NCI-H2196 treated with DMSO at 0.1 percent for 48 hours (cell line): Measurements from ENCODE around the gene GSTA1.
"Not testable (repeated sequence)": the region's sequence is repeated elsewhere in the genome, so short reads cannot be mapped to it uniquely, and the experiment has no call there.

Source experiments
- DNase-seq: peaks from one replicate; lab custom pipeline; 2025; ENCODE audit not compliant: unreplicated experiment; lab: John Stamatoyannopoulos, UW

Gene GSTA1

DNA sequence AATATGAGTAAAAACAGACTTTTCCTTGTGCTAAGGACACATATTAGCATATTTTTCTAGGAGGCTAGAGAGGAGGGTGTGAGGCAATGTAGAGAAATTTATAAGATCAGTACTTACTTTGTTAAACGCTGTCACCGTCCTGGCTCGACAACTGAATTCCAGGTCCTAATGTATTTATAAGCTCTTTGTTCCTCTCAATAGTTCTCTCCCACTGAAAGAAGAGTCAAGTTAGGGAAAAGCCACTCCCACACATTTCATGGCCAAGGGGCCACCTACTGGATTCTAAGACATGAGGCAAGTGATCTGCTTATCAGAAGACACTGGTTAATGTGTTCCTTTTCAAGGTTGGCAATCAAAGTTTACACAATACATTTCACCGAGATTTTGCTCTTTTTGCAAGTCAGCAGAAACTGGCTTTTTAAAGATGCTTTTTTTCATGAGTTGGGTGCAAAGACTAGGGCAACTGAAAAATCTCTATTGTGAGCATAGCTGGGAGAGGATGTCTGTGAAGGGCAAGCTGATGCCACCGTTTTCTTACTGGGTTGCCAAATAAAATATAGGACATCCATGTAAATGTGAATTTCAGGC is at the start of gene GSTA1:
Gene GSTA1, minus strand, starts transcription at position 149 of the 588 bp plus-strand sequence. CDS start 4,549 bp downstream, outside the sequence.
- DNase-seq, result not testable (repeated sequence)

DNA sequence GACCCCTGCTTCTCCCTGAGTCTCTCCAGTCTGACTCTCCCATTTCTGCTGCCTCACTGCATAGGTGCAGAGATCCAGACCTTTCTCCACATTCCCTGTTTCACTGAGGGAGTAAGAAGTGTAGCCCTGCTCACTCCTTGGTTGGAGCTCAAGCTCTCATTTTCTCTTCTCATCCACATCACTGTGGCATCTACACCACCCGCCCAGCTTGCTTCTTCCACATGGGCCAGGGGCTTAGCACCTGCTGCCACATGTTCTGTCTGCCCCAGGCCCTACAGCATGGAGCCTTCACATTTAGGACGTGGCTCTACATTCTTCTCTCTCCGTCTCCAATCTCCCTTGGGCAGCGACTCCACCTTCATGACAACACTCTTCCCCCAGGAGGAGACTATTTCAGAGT is 45.5 kb upstream of the GSTA1 start:
- no peak for DNase-seq

DNA sequence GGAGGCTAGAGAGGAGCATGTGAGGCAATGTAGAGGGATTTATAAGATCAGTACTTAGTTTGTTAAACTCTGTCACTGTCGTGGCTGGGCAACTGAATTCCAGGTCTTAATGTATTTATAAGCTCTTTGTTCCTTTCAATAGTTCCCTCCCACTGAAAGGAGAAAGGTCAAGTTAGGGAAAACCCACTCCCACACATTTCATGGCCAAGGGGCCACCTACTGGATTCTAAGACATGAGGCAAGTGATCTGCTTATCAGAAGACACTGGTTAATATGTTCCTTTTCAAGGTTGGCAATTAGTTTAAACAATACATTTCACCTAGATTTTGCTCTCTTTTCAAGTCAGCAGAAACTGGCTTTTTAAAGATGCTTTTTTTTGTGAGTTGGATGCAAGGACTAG is 42.4 kb upstream of the GSTA1 start:
- DNase-seq, result no peak

DNA sequence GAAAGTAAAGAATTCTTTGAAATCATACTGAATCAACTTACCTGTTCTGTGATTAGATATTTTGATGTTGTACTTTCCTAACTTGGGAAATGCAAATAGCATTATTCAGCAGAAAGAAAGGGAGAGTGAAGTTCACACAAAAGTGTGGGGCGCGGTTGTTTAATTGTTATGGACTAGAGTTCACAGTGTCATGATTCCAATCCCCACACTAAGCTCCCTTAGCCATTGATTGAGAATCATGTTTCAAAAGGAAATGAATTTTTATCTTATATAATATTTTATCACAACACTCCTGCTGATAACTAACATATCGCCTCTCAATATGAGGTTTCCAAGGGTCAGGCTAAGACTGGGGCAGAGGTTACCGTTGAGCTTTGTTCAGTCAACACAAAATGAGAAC is 40.0 kb upstream of the GSTA1 start:
- DNase-seq, result no peak

DNA sequence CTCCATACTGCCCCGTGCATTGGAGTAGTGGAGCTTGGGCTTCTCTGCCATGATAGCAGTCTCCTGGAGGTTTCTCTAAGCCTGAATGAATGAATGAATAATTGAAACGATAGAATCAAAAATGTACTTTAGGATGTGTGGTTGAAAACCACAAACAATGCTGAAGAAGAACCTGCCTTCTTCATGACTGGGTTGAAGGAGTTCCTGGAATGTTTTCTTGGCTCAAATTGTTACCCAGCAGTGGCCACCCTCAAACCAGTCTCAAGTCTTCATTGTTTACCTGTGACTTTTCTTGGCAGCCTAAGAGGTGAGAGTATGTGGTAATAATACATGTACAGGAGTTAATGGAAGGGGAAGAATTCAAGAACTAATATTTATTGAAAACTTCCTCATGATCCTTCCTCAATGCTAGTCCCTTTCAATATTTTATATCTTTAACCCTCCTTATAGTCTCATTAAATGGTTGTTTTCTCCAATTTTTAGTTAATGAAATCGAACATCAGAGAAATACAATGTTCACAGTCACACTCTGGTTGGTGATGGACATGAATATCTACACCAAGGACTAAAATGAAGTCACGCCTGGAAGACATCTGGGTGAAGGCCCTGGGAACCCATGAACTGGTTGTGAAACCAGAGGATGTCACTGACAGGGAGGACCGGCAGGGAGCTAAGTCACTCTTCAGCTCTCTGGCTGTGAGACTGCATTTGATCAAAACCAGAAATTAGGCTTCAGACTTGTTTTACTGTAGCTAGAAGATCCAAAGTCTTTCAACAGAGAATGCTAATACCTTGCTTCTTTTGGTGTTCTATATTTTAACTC is 37.4 kb upstream of the GSTA1 start, which contains the start of gene GSTA5:
Gene GSTA5, minus strand, starts transcription at position 51 of the 823 bp plus-strand sequence.
- DNase-seq, result no peak

DNA sequence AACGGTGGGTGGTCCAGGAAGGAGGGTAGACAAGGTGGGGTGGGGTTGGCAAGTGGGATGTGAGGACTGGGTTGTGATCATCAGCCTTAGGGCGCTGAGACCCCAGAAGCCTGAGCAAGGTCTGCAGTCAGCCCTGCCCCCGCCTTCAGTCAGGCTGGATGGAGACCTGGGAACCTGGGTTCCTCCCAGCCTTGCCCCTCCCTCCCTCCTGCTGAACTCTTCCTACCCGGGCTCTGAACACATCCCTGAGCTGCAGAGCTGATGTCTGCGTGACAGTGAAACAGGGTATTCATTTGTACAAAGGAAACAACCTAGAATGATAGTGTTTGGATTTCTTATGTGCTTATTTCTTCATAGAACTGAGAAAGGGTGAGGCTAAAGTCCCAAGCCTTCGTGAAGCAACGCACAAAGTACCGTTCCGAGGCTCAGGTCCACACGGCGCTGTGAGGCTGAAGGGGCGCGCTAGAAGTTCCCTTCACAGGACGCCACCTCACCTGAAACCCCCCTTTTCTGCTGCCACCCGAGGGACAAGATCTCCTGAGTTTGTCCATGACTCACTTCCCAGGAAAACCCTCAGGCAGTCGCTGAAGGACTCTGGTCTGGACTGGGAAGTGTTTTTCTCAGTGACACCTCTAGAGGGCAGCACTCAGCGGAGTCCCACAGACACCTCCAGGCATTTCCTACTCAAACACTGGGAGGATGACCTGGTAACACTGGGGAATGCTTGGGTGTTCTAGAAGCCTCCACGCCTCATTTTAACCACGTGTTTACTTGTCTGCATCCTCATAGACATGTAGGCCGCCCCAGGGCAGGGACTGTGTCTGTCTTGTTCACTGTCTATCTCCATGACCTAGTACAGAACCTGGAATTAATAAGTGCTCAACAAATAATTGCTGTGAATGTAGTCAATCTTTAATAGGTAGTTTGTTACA is 35.8 kb upstream of the GSTA1 start:
- DNase-seq, result peak; percentile 4

DNA sequence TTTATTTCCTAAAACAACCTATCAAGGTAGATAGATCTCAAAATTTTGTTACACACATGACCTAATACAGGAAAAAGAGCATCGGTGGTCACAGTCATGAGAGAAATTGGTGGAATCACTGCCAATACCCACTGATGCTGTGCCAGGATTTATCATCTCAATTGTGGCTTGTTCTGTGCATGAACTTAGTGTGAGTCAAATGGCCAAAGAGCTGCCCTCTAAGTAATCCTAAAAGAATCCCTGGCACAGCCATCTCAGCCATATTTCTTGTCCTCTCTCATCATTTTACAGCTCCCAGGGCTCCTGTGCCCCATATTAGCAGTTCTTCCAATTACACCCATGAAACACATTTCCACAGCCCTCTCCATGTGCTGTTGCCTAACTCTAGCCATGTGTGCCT is 30.9 kb upstream of the GSTA1 start:
- no peak for DNase-seq

DNA sequence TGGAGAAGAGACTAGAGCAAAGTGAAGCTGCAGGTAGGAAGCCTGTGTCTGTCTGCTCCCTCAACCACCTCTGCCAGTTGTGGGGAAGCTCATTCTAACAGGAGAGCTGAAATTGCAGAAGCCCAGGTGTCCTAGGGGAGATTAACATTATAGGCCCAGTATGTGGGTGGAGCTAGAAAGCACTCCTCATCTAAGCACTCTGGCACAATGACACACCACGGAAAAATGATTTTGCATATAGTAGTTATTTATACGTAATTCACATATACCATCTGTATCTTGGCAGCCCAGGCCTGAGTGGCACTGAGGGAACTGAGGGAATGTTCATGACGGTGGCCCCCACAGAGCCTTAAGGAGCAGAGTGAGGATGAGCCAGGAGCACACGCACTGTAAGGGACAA is 27.3 kb upstream of the GSTA1 start:
- DNase-seq, result not testable (repeated sequence)

DNA sequence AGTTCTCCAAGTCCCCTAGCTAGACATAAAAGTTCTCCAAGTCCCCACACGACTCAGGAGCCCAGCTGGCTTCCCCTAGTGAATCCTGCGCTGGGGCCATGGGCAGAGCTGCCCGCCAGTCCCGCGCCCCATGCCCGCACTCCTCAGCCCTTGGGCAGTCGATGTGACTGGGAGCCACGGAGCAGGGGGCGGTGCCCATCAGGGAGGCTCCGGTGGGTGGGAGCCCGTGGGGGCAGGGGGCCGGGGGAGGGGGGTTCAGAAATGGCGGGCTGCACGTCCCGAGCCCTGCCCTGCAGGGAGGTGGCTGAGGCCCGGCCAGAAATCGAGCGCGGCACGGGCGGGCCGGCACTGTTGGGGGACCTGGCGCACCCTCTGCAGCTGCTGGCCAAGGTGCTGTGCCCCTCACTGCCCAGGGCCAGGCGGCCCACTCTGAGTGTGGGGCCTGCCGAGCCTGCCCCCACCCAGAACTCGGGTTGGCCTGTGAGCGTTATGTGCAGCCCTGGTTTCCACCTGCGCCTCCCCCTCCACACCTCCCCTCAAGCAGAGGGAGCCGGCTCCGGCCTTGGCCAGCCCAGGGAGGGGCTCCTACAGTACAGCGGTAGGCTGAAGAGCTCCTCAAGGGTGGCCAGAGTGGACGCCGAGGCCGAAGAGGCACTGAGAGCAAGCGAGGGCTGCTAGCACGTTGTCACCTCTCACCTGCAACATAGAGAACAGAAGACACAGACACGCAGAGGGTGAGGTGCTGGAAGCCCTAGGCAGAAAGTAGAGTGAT is 25.6 kb upstream of the GSTA1 start:
- no peak for DNase-seq

DNA sequence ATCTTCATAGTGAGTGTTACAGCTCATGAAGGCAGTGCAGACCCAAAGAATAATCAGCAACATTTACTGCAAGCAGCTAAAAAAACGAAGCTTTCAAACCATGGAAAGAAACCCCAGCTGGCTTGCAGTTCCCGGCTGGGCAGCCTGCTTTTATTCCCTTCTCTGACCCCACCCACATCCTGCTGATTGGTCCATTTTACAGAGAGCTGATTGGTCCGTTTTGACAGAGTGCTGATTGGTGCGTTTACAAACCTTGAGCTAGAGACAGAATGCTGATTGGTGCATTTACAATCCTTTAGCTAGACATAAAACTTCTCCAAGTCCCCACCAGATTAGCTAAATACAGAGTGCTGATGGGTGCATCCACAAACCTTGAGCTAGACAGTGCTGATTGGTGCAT is 25.0 kb upstream of the GSTA1 start:
- DNase-seq, result not testable (repeated sequence)

DNA sequence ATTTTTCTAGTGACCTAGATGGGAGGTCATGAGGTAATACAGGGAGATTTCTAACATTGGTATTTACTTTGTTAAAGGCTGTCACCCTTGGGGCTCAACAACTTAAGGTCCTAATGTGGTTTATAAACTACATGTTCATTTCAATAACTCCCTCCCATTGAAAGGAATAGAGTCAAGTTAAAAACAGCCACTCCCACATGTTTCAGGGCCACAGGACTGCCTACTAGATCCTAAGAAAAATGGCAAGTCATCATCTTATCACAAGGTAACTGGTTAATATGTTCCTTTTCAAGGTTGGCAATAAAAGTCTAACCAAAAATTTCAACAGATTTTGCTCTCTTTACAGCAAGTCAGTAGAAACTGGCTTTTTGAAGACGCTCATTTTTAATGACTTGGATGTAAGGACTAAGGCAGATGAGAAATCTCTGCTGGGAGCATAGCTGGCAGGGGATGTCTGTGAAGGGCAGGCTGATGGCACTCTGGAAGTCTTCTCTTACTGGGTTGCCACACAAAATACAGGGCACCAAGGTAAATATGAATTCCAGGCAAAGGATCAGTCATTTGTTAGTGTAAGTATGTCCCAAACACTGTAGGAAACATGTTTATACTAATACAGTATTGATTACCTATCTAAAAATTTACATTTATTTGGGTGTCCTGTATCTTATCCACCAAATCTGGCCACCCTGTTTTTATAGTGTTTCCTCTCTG is 23.6 kb upstream of the GSTA1 start:
- DNase-seq, result not testable (repeated sequence)

DNA sequence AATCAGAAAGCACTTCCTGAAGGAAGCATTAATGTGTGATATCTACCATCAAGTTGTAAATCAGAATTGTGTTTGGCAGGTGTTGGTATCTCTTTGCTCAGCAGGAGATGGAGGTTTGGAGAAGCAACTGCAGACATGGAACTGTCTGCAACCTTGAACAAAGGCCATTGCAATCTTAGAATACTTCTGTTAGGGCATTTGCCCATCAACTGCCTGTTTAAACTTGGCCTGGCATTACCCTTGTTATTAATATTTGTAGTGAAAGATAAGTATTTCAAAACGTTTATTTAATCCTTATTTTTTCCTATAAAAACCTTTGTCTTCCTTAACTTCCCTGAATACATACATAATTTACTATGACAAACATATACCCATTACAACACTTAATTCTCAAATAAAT is 22.9 kb upstream of the GSTA1 start:
- no peak for DNase-seq

DNA sequence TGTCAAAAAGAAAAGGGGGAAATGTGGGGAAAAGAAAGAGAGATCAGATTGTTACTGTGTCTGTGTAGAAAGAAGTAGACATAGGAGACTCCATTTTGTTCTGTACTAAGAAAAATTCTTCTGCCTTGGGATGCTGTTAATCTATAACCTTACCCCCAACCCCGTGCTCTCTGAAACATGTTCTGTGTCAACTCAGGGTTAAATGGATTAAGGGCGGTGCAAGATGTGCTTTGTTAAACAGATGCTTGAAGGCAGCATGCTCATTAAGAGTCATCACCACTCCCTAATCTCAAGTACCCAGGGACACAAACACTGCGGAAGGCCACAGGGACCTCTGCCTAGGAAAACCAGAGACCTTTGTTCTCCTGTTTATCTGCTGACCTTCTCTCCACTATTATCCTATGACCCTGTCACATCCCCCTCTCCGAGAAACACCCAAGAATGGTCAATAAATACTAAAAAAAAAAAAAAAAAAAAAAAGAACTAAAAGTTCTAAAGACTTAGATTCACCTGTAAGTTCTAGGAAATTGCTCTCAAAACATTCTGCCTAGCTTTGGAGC is 22.4 kb upstream of the GSTA1 start:
- not testable (repeated sequence) for DNase-seq

DNA sequence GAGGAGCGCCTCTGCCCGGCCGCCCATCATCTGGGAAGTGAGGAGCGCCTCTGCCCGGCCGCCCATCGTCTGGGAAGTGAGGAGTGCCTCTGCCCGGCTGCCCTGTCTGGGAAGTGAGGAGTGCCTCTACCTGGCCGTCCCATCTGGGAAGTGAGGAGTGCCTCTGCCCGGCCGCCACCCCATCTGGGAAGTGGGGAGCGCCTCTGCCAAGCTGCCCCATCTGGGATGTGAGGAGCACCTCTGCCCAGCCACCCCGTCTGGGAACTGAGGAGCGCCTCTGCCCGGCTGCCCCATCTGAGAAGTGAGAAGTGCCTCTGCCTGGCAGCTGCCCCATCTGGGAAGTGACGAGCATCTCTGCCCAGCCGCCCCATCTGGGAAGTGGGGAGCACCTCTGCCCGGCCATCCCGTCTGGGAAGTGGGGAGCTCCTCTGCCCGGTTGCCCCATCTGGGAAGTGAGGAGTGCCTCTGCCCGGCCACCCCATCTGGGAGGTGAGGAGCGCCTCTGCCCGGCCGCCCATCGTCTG is 21.7 kb upstream of the GSTA1 start:
- DNase-seq, result not testable (repeated sequence)

DNA sequence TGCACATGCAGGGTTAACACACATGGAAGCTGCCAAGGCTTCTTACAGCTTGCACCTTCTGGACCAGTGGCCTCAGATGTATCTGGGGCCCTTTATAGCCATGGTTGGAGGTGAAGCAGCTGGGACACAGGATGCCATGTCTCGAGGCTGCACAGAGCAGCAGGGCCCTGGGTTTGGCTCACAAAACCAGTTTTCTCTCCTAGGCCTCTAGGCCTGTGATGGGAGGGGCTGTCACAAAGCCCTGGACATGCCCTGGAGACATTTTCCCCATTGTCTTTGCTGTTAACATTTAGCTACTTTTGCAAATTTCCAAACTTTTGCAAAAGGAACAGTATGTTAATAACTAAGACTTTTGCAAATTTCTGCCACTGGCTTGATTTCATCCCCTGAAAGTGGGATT is 18.2 kb upstream of the GSTA1 start:
- DNase-seq, result no peak

DNA sequence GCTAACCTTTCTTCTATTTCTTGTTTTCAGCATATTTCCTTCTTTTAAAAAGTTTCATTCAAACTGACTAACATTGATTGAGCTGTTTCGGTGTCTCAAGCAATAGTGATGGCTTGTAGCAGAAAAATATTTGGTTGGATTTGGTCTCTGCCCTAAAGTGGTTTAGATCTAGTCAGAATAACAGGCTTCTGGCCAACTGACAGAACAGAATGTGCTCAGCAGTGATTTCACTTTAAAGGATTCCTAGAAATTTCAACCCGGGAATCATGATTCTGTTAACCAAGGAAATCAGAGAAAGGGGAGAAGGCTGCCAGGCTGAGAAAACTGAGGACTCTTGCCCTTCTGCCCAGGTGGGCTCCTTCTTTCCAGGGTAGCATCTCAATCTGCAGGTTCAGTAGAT is 16.6 kb upstream of the GSTA1 start:
- DNase-seq, result no peak

DNA sequence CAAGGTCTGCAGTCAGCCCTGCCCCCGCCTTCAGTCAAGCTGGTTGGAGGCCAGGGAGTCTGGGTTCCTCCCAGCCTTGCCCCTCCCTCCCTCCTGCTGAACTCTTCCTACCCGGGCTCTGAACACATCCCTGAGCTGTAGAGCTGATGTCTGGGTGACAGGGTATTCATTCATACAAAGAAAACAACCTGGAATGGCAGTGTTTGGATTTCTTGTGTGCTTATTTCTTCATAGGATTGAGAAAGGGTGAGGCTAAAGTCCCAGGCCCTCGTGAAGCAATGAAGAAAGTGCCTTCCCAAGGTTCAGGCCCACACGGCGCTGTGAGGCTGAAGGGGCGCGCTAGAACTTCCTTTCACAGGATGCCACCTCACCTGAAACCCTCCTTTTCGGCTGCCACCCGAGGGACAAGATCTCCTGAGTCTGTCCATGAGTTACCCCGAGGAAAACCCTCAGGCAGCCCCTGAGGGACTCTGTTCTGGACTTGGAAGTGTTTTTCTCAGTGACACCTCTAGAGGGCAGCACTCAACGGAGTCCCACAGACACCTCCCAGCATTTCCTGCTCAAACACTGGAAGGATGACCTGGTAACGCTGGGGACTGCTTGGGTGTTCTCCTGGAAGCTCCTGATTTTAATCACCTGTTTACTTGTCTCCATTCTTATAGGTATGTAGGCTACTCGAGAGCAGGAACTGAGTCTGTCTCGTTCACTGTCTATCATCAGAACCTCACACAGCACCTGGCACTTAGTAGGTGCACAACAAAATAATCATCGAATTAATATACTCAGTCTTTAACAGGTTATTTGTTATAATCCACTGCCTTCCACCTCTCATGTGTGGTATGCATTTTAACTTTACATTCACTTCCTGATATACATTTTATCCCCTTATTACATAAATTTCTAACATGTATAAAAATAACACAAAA is 11.8 kb upstream of the GSTA1 start:
- DNase-seq, result peak; percentile 19

DNA sequence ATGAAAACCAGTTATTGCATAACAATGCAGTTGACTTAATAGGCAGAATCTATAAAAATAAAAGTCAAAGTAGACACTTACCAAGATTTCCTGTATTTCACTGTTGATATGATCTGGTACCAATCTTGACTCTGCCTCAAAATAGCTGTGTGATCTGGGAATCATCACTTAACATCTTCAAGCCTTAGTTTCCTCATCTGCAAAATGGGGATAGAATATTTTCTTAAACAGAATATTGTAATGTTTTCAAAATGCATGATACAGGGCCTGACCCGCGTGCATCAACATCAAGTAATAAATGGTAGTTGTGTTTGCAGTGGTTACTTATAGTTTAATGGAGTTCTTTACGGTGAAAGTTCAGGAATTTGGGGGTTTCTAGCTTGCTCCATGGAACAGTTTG is 10.9 kb upstream of the GSTA1 start:
- not testable (repeated sequence) for DNase-seq
